ENCODE data around the gene BPTF.

BPTF gene

DNA sequence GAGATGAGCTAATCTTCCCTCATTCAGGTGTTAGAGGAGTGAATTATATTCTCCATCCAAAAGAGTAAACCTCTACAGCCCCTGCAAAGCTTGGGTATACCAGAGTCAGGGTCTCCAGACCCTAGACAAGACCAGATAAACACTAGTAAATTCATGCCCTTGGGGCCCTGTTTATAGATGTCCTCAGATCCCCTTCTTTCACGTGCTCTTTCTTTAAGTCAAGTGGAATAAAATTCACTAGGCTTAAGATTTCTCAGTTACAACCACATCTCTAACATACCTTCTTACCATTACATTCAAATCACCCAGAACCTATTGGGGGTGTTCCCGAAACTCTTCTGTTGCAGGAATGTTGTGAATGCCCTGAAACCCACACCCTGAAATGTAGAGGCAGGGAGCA, 173.2 kb downstream of the BPTF start:
- TF ChIP-seq, protein P1, sequence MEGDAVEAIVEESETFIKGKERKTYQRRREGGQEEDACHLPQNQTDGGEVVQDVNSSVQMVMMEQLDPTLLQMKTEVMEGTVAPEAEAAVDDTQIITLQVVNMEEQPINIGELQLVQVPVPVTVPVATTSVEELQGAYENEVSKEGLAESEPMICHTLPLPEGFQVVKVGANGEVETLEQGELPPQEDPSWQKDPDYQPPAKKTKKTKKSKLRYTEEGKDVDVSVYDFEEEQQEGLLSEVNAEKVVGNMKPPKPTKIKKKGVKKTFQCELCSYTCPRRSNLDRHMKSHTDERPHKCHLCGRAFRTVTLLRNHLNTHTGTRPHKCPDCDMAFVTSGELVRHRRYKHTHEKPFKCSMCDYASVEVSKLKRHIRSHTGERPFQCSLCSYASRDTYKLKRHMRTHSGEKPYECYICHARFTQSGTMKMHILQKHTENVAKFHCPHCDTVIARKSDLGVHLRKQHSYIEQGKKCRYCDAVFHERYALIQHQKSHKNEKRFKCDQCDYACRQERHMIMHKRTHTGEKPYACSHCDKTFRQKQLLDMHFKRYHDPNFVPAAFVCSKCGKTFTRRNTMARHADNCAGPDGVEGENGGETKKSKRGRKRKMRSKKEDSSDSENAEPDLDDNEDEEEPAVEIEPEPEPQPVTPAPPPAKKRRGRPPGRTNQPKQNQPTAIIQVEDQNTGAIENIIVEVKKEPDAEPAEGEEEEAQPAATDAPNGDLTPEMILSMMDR (IDR thresholded peaks at IDR 0.05; ENCODE audit: borderline replicate concordance, extremely low read depth, low read length, poor library complexity, severe bottlenecking): no peak
- no peak for TF ChIP-seq EZH2 (IDR thresholded peaks at IDR 0.05; ENCODE audit: borderline replicate concordance, low read depth, low read length, severe bottlenecking)
- H4K20me1 ChIP-seq (ENCODE audit: insufficient read depth, low read length): no peaks in the 10 kb centered on the region
- no peaks in the 10 kb centered on the region for H3K9me3 ChIP-seq (ENCODE audit: insufficient read depth, low read length, severe bottlenecking)
- H3K9ac ChIP-seq (ENCODE audit: low read depth, low read length): no peak overlapping the region
- H3K36me3 ChIP-seq (ENCODE audit: insufficient read depth, low read length): no peaks in the 10 kb centered on the region
- no peak for DNase-seq
- H3K4me3 ChIP-seq (ENCODE audit: low read depth in 1 of 2, low read length in 2 of 2): no peak overlapping the region
- ATAC-seq (ENCODE audit: insufficient read depth, low read depth): no peak
- peaks cover 26% of the 10 kb centered on the region for H3K4me1 ChIP-seq (ENCODE audit: insufficient read depth, low read length)
- H3K27ac ChIP-seq (ENCODE audit: low read length): no peak overlapping the region
- no peak overlapping the region for H2AFZ ChIP-seq (ENCODE audit: low read depth, low read length)
- H3K27me3 ChIP-seq (ENCODE audit: insufficient read depth, low read length, poor library complexity): peaks cover 34% of the 10 kb centered on the region
- H3K79me2 ChIP-seq (ENCODE audit: insufficient read depth, low read length): no peaks in the 10 kb centered on the region
- no peak overlapping the region for H3K4me2 ChIP-seq (ENCODE audit: insufficient read depth, low read length)

- Histone ChIP-seq H2AFZ (ENCODE audit: low read depth, low read length) (no peak overlapping the region), H3K4me1 (ENCODE audit: insufficient read depth, low read length) (peaks cover 20% of the 10 kb centered on the region), H3K79me2 (ENCODE audit: insufficient read depth, low read length) (no peaks in the 10 kb centered on the region), H3K4me2 (ENCODE audit: insufficient read depth, low read length) (no peak overlapping the region), H4K20me1 (ENCODE audit: insufficient read depth, low read length) (no peaks in the 10 kb centered on the region), H3K4me3 (ENCODE audit: low read depth in 1 of 2, low read length in 2 of 2) (no peak overlapping the region), H3K9me3 (ENCODE audit: insufficient read depth, low read length, severe bottlenecking) (no peaks in the 10 kb centered on the region), H3K9ac (ENCODE audit: low read depth, low read length) (no peak overlapping the region), H3K27me3 (ENCODE audit: insufficient read depth, low read length, poor library complexity) (peaks cover 30% of the 10 kb centered on the region), H3K36me3 (ENCODE audit: insufficient read depth, low read length) (no peaks in the 10 kb centered on the region), H3K27ac (ENCODE audit: low read length) (no peak overlapping the region)
- DNase-seq: no peak
- ATAC-seq (ENCODE audit: insufficient read depth, low read depth): no peak
- TF ChIP-seq, protein P1 (IDR thresholded peaks at IDR 0.05; ENCODE audit: borderline replicate concordance, extremely low read depth, low read length, poor library complexity, severe bottlenecking): no peak
- no peak for TF ChIP-seq EZH2 (IDR thresholded peaks at IDR 0.05; ENCODE audit: borderline replicate concordance, low read depth, low read length, severe bottlenecking)
Measured at GRCh38 chr17:67999291-67999911, 174.1 kb downstream of the BPTF start.

- no peak overlapping the region for H3K27ac ChIP-seq (ENCODE audit: low read length)
- H3K4me2 ChIP-seq (ENCODE audit: insufficient read depth, low read length): no peak overlapping the region
Measured at GRCh38 chr17:68004201-68004600, 178.9 kb downstream of the BPTF start.

More at GRCh38 chr17:68004201-68004600, 178.9 kb downstream of the BPTF start:
- H3K4me1 ChIP-seq (ENCODE audit: insufficient read depth, low read length): no peaks in the 10 kb centered on the region
- no peaks in the 10 kb centered on the region for H3K9me3 ChIP-seq (ENCODE audit: insufficient read depth, low read length, severe bottlenecking)
- no peak overlapping the region for H2AFZ ChIP-seq (ENCODE audit: low read depth, low read length)
- no peaks in the 10 kb centered on the region for H3K36me3 ChIP-seq (ENCODE audit: insufficient read depth, low read length)
- TF ChIP-seq, protein P1 (IDR thresholded peaks at IDR 0.05; ENCODE audit: borderline replicate concordance, extremely low read depth, low read length, poor library complexity, severe bottlenecking): no peak
- no peak for TF ChIP-seq EZH2 (IDR thresholded peaks at IDR 0.05; ENCODE audit: borderline replicate concordance, low read depth, low read length, severe bottlenecking)
- no peak overlapping the region for H3K9ac ChIP-seq (ENCODE audit: low read depth, low read length)
- H4K20me1 ChIP-seq (ENCODE audit: insufficient read depth, low read length): no peaks in the 10 kb centered on the region
- H3K27me3 ChIP-seq (ENCODE audit: insufficient read depth, low read length, poor library complexity): no peaks in the 10 kb centered on the region
- no peak overlapping the region for H3K4me3 ChIP-seq (ENCODE audit: low read depth in 1 of 2, low read length in 2 of 2)
- no peaks in the 10 kb centered on the region for H3K79me2 ChIP-seq (ENCODE audit: insufficient read depth, low read length)
- no peak for DNase-seq
- ATAC-seq (ENCODE audit: insufficient read depth, low read depth): no peak
